B cell (primary cell): ENCODE data around the gene TBX15. TPM values are rescaled to one million over a fixed set of nuclear protein-coding genes. Genes with fewer than 3 reads are reported as not detected.

ENCODE experiments used
- ATAC-seq: fragments of 200-7000 bp; cut with Tn5 transposase; one replicate; pipeline ENCODE4 v1.10.0; 2021; ENCODE audit warnings: low read depth, mild to moderate bottlenecking, moderate number of reproducible peaks, moderate library complexity
- CTCF ChIA-PET: fragments of 350-600 bp; sonication (Branson Sonifier 250); formaldehyde crosslinking; loops from one replicate; lab custom pipeline; 2021; ENCODE audit warnings: antibody characterized with exemption, inconsistent platforms; lab: Charles Lee
- POLR2A ChIA-PET: fragments of 350-600 bp; sonication (Branson Sonifier 250); formaldehyde crosslinking; loops from one replicate; lab custom pipeline; 2021; ENCODE audit warnings: antibody characterized with exemption; lab: Charles Lee
- DNase-seq: peaks from one replicate; pipeline ENCODE4 v3.0.0; 2013
- H2AFZ ChIP-seq: 2 replicates; pipeline ENCODE4 v1.6.1; 2012; ENCODE audit warnings: mild to moderate bottlenecking, low read depth, low read length; ENCODE audit not compliant: insufficient read depth, poor library complexity, severe bottlenecking
- H3K27ac ChIP-seq, 2 donors: 1 replicate in 1 of 2; 2 replicates in 1 of 2; pipeline ENCODE4 v1.5.1; 2012 to 2013; ENCODE audit warnings: low read length in 2 of 2, mild to moderate bottlenecking in 2 of 2, moderate library complexity in 1 of 2
- H3K27me3 ChIP-seq, 4 experiments: fragments of 200-600 bp in 1 of 4; sonication (generic) in 1 of 4; replicated peaks in 1 of 4; 1 replicate in 2 of 4; 2 replicates in 2 of 4; pipeline versions ENCODE4 v1.6.1 to v1.7.0; 2013 to 2016; ENCODE audit warnings: low read length in 3 of 4, mild to moderate bottlenecking in 2 of 4, mixed read lengths in 1 of 4, moderate library complexity in 1 of 4; ENCODE audit not compliant: insufficient read depth in 4 of 4, control insufficient read depth in 3 of 4; ENCODE audit errors: control extremely low read depth in 1 of 4
- H3K36me3 ChIP-seq, 2 experiments: replicated peaks in 1 of 2; 1 replicate in 1 of 2; 2 replicates in 1 of 2; pipeline versions ENCODE4 v1.6.1 to v1.7.1; 2013; ENCODE audit warnings: low read length in 1 of 2; ENCODE audit not compliant: insufficient read depth in 2 of 2, control insufficient read depth in 1 of 2; ENCODE audit errors: control extremely low read depth in 1 of 2, extremely low read depth in 1 of 2
- H3K4me1 ChIP-seq, 2 donors: fragments of 200-600 bp in 1 of 2; sonication (generic) in 1 of 2; 1 replicate in 1 of 2; 2 replicates in 1 of 2; pipeline versions ENCODE4 v1.5.1 to v1.6.1; 2013 to 2017; ENCODE audit warnings: low read length in 2 of 2; ENCODE audit not compliant: control insufficient read depth in 2 of 2, insufficient read depth in 2 of 2
- H3K4me2 ChIP-seq: replicated peaks from 2 replicates; pipeline ENCODE3; 2012; ENCODE audit warnings: mild to moderate bottlenecking, low read depth, low read length; ENCODE audit not compliant: poor library complexity, severe bottlenecking
- H3K4me3 ChIP-seq, 5 experiments: fragments of 200-600 bp in 1 of 5; sonication (generic) in 1 of 5; 1 replicate in 3 of 5; 2 replicates in 2 of 5; pipeline versions ENCODE4 v1.5.1 to v1.7.0; 2011 to 2016; ENCODE audit warnings: low read length in 4 of 5, mild to moderate bottlenecking in 4 of 5, low read depth in 2 of 5, control low read depth in 1 of 5, moderate library complexity in 1 of 5; ENCODE audit not compliant: insufficient read depth in 1 of 5; ENCODE audit errors: control extremely low read depth in 1 of 5, extremely low read depth in 1 of 5
- H3K79me2 ChIP-seq: fragments of 200-600 bp; sonication (generic); one replicate; pipeline ENCODE4 v1.6.0; 2016; ENCODE audit warnings: low read length; ENCODE audit not compliant: control insufficient read depth, insufficient read depth
- H3K9ac ChIP-seq: fragments of 200-600 bp; sonication (generic); 2 replicates; pipeline ENCODE4 v1.6.1; 2017; ENCODE audit warnings: mild to moderate bottlenecking, low read length, moderate library complexity
- H3K9me3 ChIP-seq, 3 donors: one replicate each; pipeline versions ENCODE4 v1.6.1 to v1.7.1; 2013; ENCODE audit warnings: low read length in 2 of 3; ENCODE audit not compliant: control insufficient read depth in 2 of 3, insufficient read depth in 1 of 3; ENCODE audit errors: control extremely low read depth in 1 of 3
- H4K20me1 ChIP-seq: 2 replicates; pipeline ENCODE4 v1.6.0; 2012; ENCODE audit warnings: mild to moderate bottlenecking, low read length; ENCODE audit not compliant: insufficient read depth, control insufficient read depth, poor library complexity, severe bottlenecking
- H3K27ac Mint-ChIP-seq: one replicate; pipeline ENCODE4 v1.8.0; 2021; ENCODE audit warnings: mixed read lengths
- H3K27me3 Mint-ChIP-seq: one replicate; pipeline ENCODE4 v1.8.0; 2021; ENCODE audit warnings: mixed read lengths
- H3K4me1 Mint-ChIP-seq: one replicate; pipeline ENCODE4 v1.8.0; 2021; ENCODE audit warnings: mixed read lengths
- H3K4me3 Mint-ChIP-seq: one replicate; pipeline ENCODE4 v1.8.0; 2021; ENCODE audit warnings: mixed read lengths
- H3K9me3 Mint-ChIP-seq: one replicate; pipeline ENCODE4 v1.8.0; 2022; ENCODE audit warnings: mixed read lengths; ENCODE audit not compliant: insufficient read depth
- CTCF ChIP-seq: fragments of 200-600 bp; IDR thresholded peaks from one replicate; pipeline ENCODE4 v1.8.0; 2022; ENCODE audit warnings: antibody characterized with exemption, mild to moderate bottlenecking
- EZH2 ChIP-seq: IDR thresholded peaks from 2 replicates; pipeline ENCODE4 v1.6.1; 2012; ENCODE audit warnings: borderline replicate concordance, low read depth, mild to moderate bottlenecking, moderate library complexity, low read length; ENCODE audit not compliant: insufficient read depth, poor library complexity, severe bottlenecking
- WGBS: methylation state at CpG from one replicate; pipeline ENCODE4 v1.1.5; 2013; ENCODE audit warnings: missing lambda C conversion rate; ENCODE audit not compliant: insufficient coverage; 5-methylcytosine and 5-hydroxymethylcytosine counted together
- intact Hi-C: fragments of 100-400 bp; cut with micrococcal nuclease; formaldehyde crosslinking; loops from one replicate; pipeline ENCODE4 v1.10.0; 2022
- polyA plus RNA-seq: library from polyadenylated mRNA; depleted of rRNA; stranded (reverse); fragments of >200 nt; gene quantifications from 2 replicates; pipeline ENCODE4 v1.2.3, GENCODE V29; 2012
- total RNA-seq, 2 donors: library from RNA; stranded (reverse); fragments of 120-200 nt in 1 of 2; gene quantifications; 1 replicate in 1 of 2; 2 replicates in 1 of 2; pipeline versions ENCODE4 v1.2.3 to v1.2.4, GENCODE V29; 2013 to 2022

Gene TBX15
- total and polyA plus RNA-seq, 2 donors (not counting 1 experiment from before 2014, with no cell fraction given) = 0.03 to 0.15 TPM

- WGBS = 4% methylated on average over 61 of the region's 65 CpGs
- H3K36me3 ChIP-seq = no peaks in the 10 kb centered on the region
- Mint-ChIP-seq H3K4me3 (peak overlapping the region; percentile 61), H3K9me3 (no peaks in the 10 kb centered on the region), H3K27me3 (peaks cover 81% of the 10 kb centered on the region), H3K27ac (no peak overlapping the region), H3K4me1 (peaks cover 36% of the 10 kb centered on the region)
- TF ChIP-seq CTCF (no peak), EZH2 (no peak)
- no peaks in the 10 kb centered on the region for H4K20me1 ChIP-seq
- H3K4me1 ChIP-seq = peaks cover 48 to 58% of the 10 kb centered on the region in 2 donors
- H3K27me3 ChIP-seq = peaks cover 0 to 100% (median 89%) of the 10 kb centered on the region in 4 experiments
- intact Hi-C loops = no loop called here
- peak; percentile 55 for DNase-seq
- no peak overlapping the region for H3K27ac ChIP-seq
- no peak for ATAC-seq
- H2AFZ ChIP-seq = peak overlapping the region; percentile 59
- peaks cover 0 to 89% (median 42%) of the 10 kb centered on the region in 3 donors for H3K9me3 ChIP-seq
- H3K9ac ChIP-seq = peak overlapping the region; percentile 5
- ChIA-PET CTCF (no interaction called here), POLR2A (no interaction called here)
- H3K79me2 ChIP-seq = no peaks in the 10 kb centered on the region
- H3K4me3 ChIP-seq = peak overlapping the region in 4 of 5 experiments; percentile 1 to 32 (median 12)
- H3K4me2 ChIP-seq = peak overlapping the region; percentile 66
Measured at GRCh38 chr1:118987468-118988185, 516 bp downstream of the TBX15 start.
